Loucy (cell line): ENCODE data around the gene PMFBP1.

ENCODE experiments used
- CTCF ChIP-seq: fragments of 200-600 bp; sonication (generic); conservative IDR thresholded peaks from 2 replicates; pipeline ENCODE4 v1.5.1; 2014; ENCODE audit warnings: mild to moderate bottlenecking, antibody characterized with exemption, low read length
- EZH2phosphoT487 ChIP-seq: fragments of 200-600 bp; IDR thresholded peaks from 2 replicates; pipeline ENCODE4 v1.6.1; 2018; ENCODE audit warnings: antibody characterized with exemption, mild to moderate bottlenecking, moderate library complexity, borderline replicate concordance

DNA sequence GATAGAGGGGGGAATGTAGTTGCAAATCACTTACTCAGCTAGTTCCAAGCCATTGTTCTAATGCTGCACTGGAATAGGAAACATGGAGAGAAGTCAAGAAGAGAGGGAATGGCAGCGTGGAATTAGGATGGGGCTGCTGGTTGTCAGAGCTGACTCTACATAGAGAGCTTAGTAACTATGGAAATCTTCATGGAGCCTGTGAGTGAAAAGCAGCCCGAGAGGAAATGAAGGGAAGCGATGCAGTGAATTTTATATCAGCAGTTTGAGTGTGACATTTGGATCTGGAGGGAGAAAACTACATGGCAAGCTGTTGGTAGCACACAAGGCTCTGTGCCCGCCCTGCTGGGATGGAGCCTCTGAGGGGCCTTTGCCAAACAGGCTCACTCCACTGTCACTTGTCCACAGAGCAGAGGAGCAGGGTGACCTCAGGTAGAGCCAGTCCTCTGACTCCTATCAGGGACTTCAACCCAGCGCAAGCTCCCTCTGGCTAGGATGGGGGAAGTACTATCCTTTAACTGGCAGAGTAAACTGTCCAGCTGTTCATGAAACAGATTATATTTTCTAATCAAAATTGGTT lies 27.9 kb upstream of the PMFBP1 start:
- TF ChIP-seq CTCF (no peak), EZH2phosphoT487 (no peak)
